Tongue (tissue), 2 donors: ENCODE measurements around the gene DIPK1C. TPM values are rescaled to one million over a fixed set of nuclear protein-coding genes. Genes with fewer than 3 reads are reported as not detected.

Experiments
- DNase-seq: peaks from one replicate; pipeline ENCODE4 v3.0.0-alpha.2; 2015
- total RNA-seq: library from RNA; depleted of rRNA; stranded (reverse); fragments of >200 nt; gene quantifications from one replicate; pipeline ENCODE4 v1.2.3, GENCODE V29; 2014

Gene DIPK1C
- total RNA-seq, 1 donor from 2014 or later, result 7.9 TPM

DNA sequence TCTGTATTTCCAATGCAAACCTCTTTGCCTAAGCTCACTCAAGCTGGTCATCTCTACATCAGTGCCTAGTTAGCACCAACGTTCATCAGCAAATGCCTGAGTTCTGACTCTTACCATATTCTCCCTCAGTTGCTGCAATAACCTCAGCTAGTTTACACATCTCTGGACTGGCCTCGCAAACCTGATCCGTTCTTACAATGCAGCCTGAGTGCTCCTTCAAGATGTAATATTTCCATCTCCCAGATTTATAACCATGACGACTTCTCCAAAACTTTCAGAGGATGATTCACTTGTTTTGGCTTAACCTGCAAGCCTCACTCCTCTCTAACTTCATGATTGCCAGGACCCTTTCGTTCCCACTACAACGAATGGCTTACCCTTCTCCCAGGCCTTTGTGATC is 69.7 kb downstream of the DIPK1C start:
- DNase-seq, result no peak

Other genes with a start within 250 kb of the DIPK1C start
- 37.0 TPM for gene CYB5A, start 165.3 kb downstream of the DIPK1C start, total RNA-seq
- not detected for gene C18orf63, start 141.5 kb downstream of the DIPK1C start, total RNA-seq
- gene CNDP2, start 39.1 kb upstream of the DIPK1C start, total RNA-seq, result 50.6 TPM
- not detected for gene CNDP1, start 77.2 kb upstream of the DIPK1C start, total RNA-seq
- 30.8 TPM for gene ZNF407, start 140.6 kb upstream of the DIPK1C start, total RNA-seq